CD4-positive, alpha-beta memory T cell (primary cell): ENCODE results near the gene TNNI2. TPM values are rescaled to one million over a fixed set of nuclear protein-coding genes. Genes with fewer than 3 reads are reported as not detected.

Experiments used
- CTCF ChIA-PET: fragments of 350-600 bp; sonication (Branson Sonifier 250); formaldehyde crosslinking; loops from one replicate; lab custom pipeline; 2021; ENCODE audit warnings: inconsistent platforms; ENCODE audit not compliant: partially characterized antibody; lab: Charles Lee
- POLR2A ChIA-PET: fragments of 350-600 bp; sonication (Branson Sonifier 250); formaldehyde crosslinking; loops from one replicate; lab custom pipeline; 2021; ENCODE audit not compliant: partially characterized antibody; lab: Charles Lee
- DNase-seq, 5 donors: peaks; one replicate each; pipeline versions ENCODE4 v3.0.0 to v3.0.0-alpha.2; 2020 to 2022; ENCODE audit warnings: mixed read lengths in 1 of 5
- H3K27ac ChIP-seq: one replicate; pipeline ENCODE4 v1.7.0; 2013; ENCODE audit warnings: low read depth, low read length
- H3K27me3 ChIP-seq: 2 replicates; pipeline ENCODE4 v1.7.0; 2013; ENCODE audit warnings: mild to moderate bottlenecking, low read length, moderate library complexity; ENCODE audit not compliant: insufficient read depth
- H3K36me3 ChIP-seq: 2 replicates; pipeline ENCODE4 v1.7.0; 2013; ENCODE audit warnings: mild to moderate bottlenecking, low read length, moderate library complexity; ENCODE audit not compliant: insufficient read depth
- H3K4me1 ChIP-seq: 2 replicates; pipeline ENCODE4 v1.7.0; 2013; ENCODE audit warnings: mild to moderate bottlenecking, low read length, moderate library complexity; ENCODE audit not compliant: insufficient read depth
- H3K4me3 ChIP-seq, 2 donors: one replicate each; pipeline ENCODE4 v1.7.0; 2013; ENCODE audit warnings: low read length in 2 of 2, mild to moderate bottlenecking in 1 of 2
- H3K9me3 ChIP-seq, 2 donors: one replicate each; pipeline ENCODE4 v1.7.0; 2013; ENCODE audit warnings: low read length in 2 of 2, control low read depth in 1 of 2; ENCODE audit not compliant: control insufficient read depth in 1 of 2
- H3K27ac Mint-ChIP-seq, 7 donors: one replicate each; pipeline ENCODE4 v1.8.0; 2020 to 2021; ENCODE audit warnings: mixed read lengths in 7 of 7, mild to moderate bottlenecking in 6 of 7, inconsistent platforms in 3 of 7, moderate library complexity in 3 of 7
- H3K27me3 Mint-ChIP-seq, 2 donors: one replicate each; pipeline ENCODE4 v1.8.0; 2020 to 2021; ENCODE audit warnings: mixed read lengths in 2 of 2
- H3K36me3 Mint-ChIP-seq, 2 donors: one replicate each; pipeline ENCODE4 v1.8.0; 2020 to 2021; ENCODE audit warnings: mixed read lengths in 2 of 2, inconsistent platforms in 1 of 2, mild to moderate bottlenecking in 1 of 2
- H3K4me1 Mint-ChIP-seq, 4 donors: one replicate each; pipeline ENCODE4 v1.8.0; 2020 to 2021; ENCODE audit warnings: mixed read lengths in 4 of 4, mild to moderate bottlenecking in 1 of 4
- H3K4me3 Mint-ChIP-seq, 8 donors: one replicate each; pipeline ENCODE4 v1.8.0; 2020 to 2021; ENCODE audit warnings: mixed read lengths in 8 of 8, mild to moderate bottlenecking in 7 of 8, moderate library complexity in 6 of 8, inconsistent platforms in 3 of 8
- H3K9me3 Mint-ChIP-seq, 8 donors: one replicate each; pipeline ENCODE4 v1.8.0; 2020 to 2021; ENCODE audit warnings: mixed read lengths in 8 of 8, mild to moderate bottlenecking in 5 of 8, inconsistent platforms in 3 of 8, moderate library complexity in 1 of 8
- intact Hi-C: fragments of 100-400 bp; cut with micrococcal nuclease; formaldehyde crosslinking; loops from one replicate; pipeline ENCODE4 v1.15.1; 2023
- polyA plus RNA-seq, 2 donors: library from polyadenylated mRNA; unstranded; fragments of 300-500 nt; fragmentation: Illumina TruSeq; gene quantifications; one replicate each; pipeline ENCODE4 v1.2.3, GENCODE V29; 2021
- total RNA-seq, 2 experiments: library from RNA; stranded (reverse); gene quantifications; one replicate each; pipeline ENCODE4 v1.2.3, GENCODE V29; 2021

The TNNI2 gene
- total and polyA plus RNA-seq, 4 experiments from 2014 or later: not detected

- Histone ChIP-seq H3K9me3 (no peaks in the 10 kb centered on the region), H3K4me3 (no peak overlapping the region), H3K4me1 (peaks cover 93% of the 10 kb centered on the region), H3K27ac (no peak overlapping the region), H3K36me3 (no peaks in the 10 kb centered on the region), H3K27me3 (no peaks in the 10 kb centered on the region)
- peak in 1 of 5 donors; percentile 38 for DNase-seq
- Mint-ChIP-seq H3K9me3 (peaks cover 0 to 2% (median 0%) of the 10 kb centered on the region in 8 donors), H3K27ac (peak overlapping the region in 2 of 7 donors; percentile 36 to 64), H3K4me3 (no peak overlapping the region), H3K4me1 (peaks cover 35 to 60% (median 49%) of the 10 kb centered on the region in 4 donors), H3K36me3 (peaks cover 0 to 17% of the 10 kb centered on the region in 2 donors), H3K27me3 (no peaks in the 10 kb centered on the region)
- POLR2A ChIA-PET: interaction anchor here (7.0 kb wide), 1 partner anchor 12 kb away, joined by 139 read pairs; the partner anchor contains the start of gene LSP1
- CTCF ChIA-PET: interaction anchor here (2.3 kb wide), 1 partner anchor 33 kb away, joined by 6 read pairs; no protein-coding TSS in a partner anchor
- intact Hi-C loops: no loop called here
Measured at GRCh38 chr11:1866226-1866625, 27.4 kb downstream of the TNNI2 start.

- H3K27ac Mint-ChIP-seq: no peak overlapping the region
- peaks cover 0 to 2% (median 0%) of the 10 kb centered on the region in 8 donors for H3K9me3 Mint-ChIP-seq
- ChIA-PET CTCF (interaction anchor here (1.0 to 2.3 kb wide), 4 partner anchors 10 to 34 kb away, joined by 3 to 6 read pairs (median 3); no protein-coding TSS in a partner anchor), POLR2A (interaction anchor here (1.1 to 7.0 kb wide), 2 partner anchors 13 to 55 kb away, joined by 3 to 139 read pairs; partner anchors contain the start of gene LSP1)
- Histone ChIP-seq H3K9me3 (no peaks in the 10 kb centered on the region), H3K4me1 (peaks cover 93% of the 10 kb centered on the region), H3K27ac (no peak overlapping the region), H3K27me3 (no peaks in the 10 kb centered on the region), H3K36me3 (no peaks in the 10 kb centered on the region), H3K4me3 (no peak overlapping the region)
- intact Hi-C loops: no loop called here
- peaks cover 0 to 17% of the 10 kb centered on the region in 2 donors for H3K36me3 Mint-ChIP-seq
- H3K4me1 Mint-ChIP-seq: peaks cover 36 to 64% (median 52%) of the 10 kb centered on the region in 4 donors
- H3K27me3 Mint-ChIP-seq: no peaks in the 10 kb centered on the region
- peak in 1 of 5 donors; percentile 15 for DNase-seq
- H3K4me3 Mint-ChIP-seq: no peak overlapping the region
Measured at GRCh38 chr11:1866776-1867175, 28.0 kb downstream of the TNNI2 start.

- Histone ChIP-seq H3K36me3 (no peaks in the 10 kb centered on the region), H3K27ac (no peak overlapping the region), H3K4me3 (no peak overlapping the region), H3K27me3 (no peaks in the 10 kb centered on the region), H3K9me3 (no peaks in the 10 kb centered on the region), H3K4me1 (peaks cover 93% of the 10 kb centered on the region)
- ChIA-PET CTCF (interaction anchor here (1.0 to 1.2 kb wide), 3 partner anchors 9 to 17 kb away, joined by 3 read pairs; no protein-coding TSS in a partner anchor), POLR2A (interaction anchor here (1.1 to 7.0 kb wide), 2 partner anchors 13 to 55 kb away, joined by 3 to 139 read pairs; partner anchors contain the start of gene LSP1)
- H3K36me3 Mint-ChIP-seq: peaks cover 0 to 17% of the 10 kb centered on the region in 2 donors
- H3K9me3 Mint-ChIP-seq: peaks cover 0 to 2% (median 0%) of the 10 kb centered on the region in 8 donors
- H3K4me3 Mint-ChIP-seq: no peak overlapping the region
- DNase-seq: peak in 1 of 5 donors; percentile 9
- intact Hi-C loops: no loop called here
- peaks cover 38 to 70% (median 56%) of the 10 kb centered on the region in 4 donors for H3K4me1 Mint-ChIP-seq
- no peaks in the 10 kb centered on the region for H3K27me3 Mint-ChIP-seq
- peak overlapping the region in 3 of 7 donors; percentile 30 to 57 (median 42) for H3K27ac Mint-ChIP-seq
Measured at GRCh38 chr11:1867381-1867780, 28.6 kb downstream of the TNNI2 start.

- H3K4me3 Mint-ChIP-seq: peak overlapping the region in 1 of 8 donors; percentile 20
- POLR2A ChIA-PET: interaction anchor here (2.2 to 7.0 kb wide), 3 partner anchors 14 to 20 kb away, joined by 10 to 139 read pairs (median 12); partner anchors contain the start of gene LSP1
Measured at GRCh38 chr11:1868056-1868635, 29.4 kb downstream of the TNNI2 start.

GRCh38 chr11:1868636-1869291 lies 30.0 kb downstream of the TNNI2 start:
- H3K4me1 Mint-ChIP-seq: peaks cover 37 to 76% (median 60%) of the 10 kb centered on the region in 4 donors
- no peaks in the 10 kb centered on the region for H3K9me3 ChIP-seq
- H3K27me3 Mint-ChIP-seq: no peaks in the 10 kb centered on the region
- ChIA-PET POLR2A (interaction anchor here (2.2 to 7.0 kb wide), 4 partner anchors 13 to 21 kb away, joined by 8 to 139 read pairs (median 11); partner anchors contain the start of gene LSP1), CTCF (interaction anchor here (1.1 to 2.3 kb wide), 2 partner anchors 14 to 17 kb away, joined by 3 to 10 read pairs; no protein-coding TSS in a partner anchor)
- peaks cover 83% of the 10 kb centered on the region for H3K4me1 ChIP-seq
- no peak overlapping the region for H3K4me3 ChIP-seq
- peak in 1 of 5 donors; percentile 20 for DNase-seq
- no peaks in the 10 kb centered on the region for H3K36me3 ChIP-seq
- peak overlapping the region in 7 of 8 donors; percentile 24 to 79 (median 65) for H3K4me3 Mint-ChIP-seq
- intact Hi-C loops: no loop called here
- H3K9me3 Mint-ChIP-seq: peaks cover 0 to 2% (median 0%) of the 10 kb centered on the region in 8 donors
- no peak overlapping the region for H3K27ac ChIP-seq
- peaks cover 0 to 17% of the 10 kb centered on the region in 2 donors for H3K36me3 Mint-ChIP-seq
- H3K27ac Mint-ChIP-seq: peak overlapping the region; percentile 67 to 91 (median 78)
- no peaks in the 10 kb centered on the region for H3K27me3 ChIP-seq

More at GRCh38 chr11:1868056-1868635, 29.4 kb downstream of the TNNI2 start:
- Mint-ChIP-seq H3K27ac (peak overlapping the region in 2 of 7 donors; percentile 57 to 63), H3K36me3 (peaks cover 0 to 17% of the 10 kb centered on the region in 2 donors), H3K27me3 (no peaks in the 10 kb centered on the region), H3K9me3 (peaks cover 0 to 2% (median 0%) of the 10 kb centered on the region in 8 donors), H3K4me1 (peaks cover 37 to 76% (median 60%) of the 10 kb centered on the region in 4 donors)
- Histone ChIP-seq H3K27ac (no peak overlapping the region), H3K36me3 (no peaks in the 10 kb centered on the region), H3K27me3 (no peaks in the 10 kb centered on the region), H3K4me1 (peaks cover 89% of the 10 kb centered on the region), H3K9me3 (no peaks in the 10 kb centered on the region), H3K4me3 (no peak overlapping the region)
- intact Hi-C loops: no loop called here
- CTCF ChIA-PET: interaction anchor here (1.2 kb wide), 1 partner anchor 17 kb away, joined by 3 read pairs; no protein-coding TSS in a partner anchor
- DNase-seq: peak in 1 of 5 donors; percentile 5

GRCh38 chr11:1869427-1870325 lies 30.9 kb downstream of the TNNI2 start:
- Histone ChIP-seq H3K27ac (peak overlapping the region; percentile 28), H3K9me3 (no peaks in the 10 kb centered on the region), H3K4me1 (peaks cover 74% of the 10 kb centered on the region), H3K4me3 (no peak overlapping the region), H3K36me3 (no peaks in the 10 kb centered on the region), H3K27me3 (no peaks in the 10 kb centered on the region)
- peak in 1 of 5 donors; percentile 34 for DNase-seq
- peaks cover 0 to 17% of the 10 kb centered on the region in 2 donors for H3K36me3 Mint-ChIP-seq
- H3K4me3 Mint-ChIP-seq: peak overlapping the region in 7 of 8 donors; percentile 51 to 87 (median 78)
- peak overlapping the region; percentile 74 to 95 (median 90) for H3K27ac Mint-ChIP-seq
- CTCF ChIA-PET: interaction anchor here (1.1 to 2.3 kb wide), 4 partner anchors 13 to 179 kb away, joined by 3 to 10 read pairs (median 3); no protein-coding TSS in a partner anchor
- intact Hi-C loops: no loop called here
- H3K9me3 Mint-ChIP-seq: no peaks in the 10 kb centered on the region
- POLR2A ChIA-PET: interaction anchor here (0.7 to 7.0 kb wide), 7 partner anchors 12 to 48 kb away, joined by 3 to 139 read pairs (median 8); partner anchors contain the start of genes LSP1 and PRR33
- peaks cover 33 to 75% (median 59%) of the 10 kb centered on the region in 4 donors for H3K4me1 Mint-ChIP-seq
- H3K27me3 Mint-ChIP-seq: no peaks in the 10 kb centered on the region
